Medulla oblongata (tissue), 1 donor: ENCODE measurements around the gene MLLT3.
A peak's percentile ranks its signal among the peaks of the same experiment; 100 is the strongest.

ENCODE experiments used
- DNase-seq: peaks from one replicate; pipeline ENCODE4 v3.0.0-alpha.2; 2015; ENCODE audit errors: extremely low spot score

The MLLT3 gene

GRCh38 chr9:20382460-20383071 lies 239.7 kb downstream of the MLLT3 start:
- DNase-seq = no peak

- DNase-seq = no peak
These were observed 241.8 kb downstream of the MLLT3 start for GRCh38 chr9:20380546-20380945.

- no peak for DNase-seq
These were observed 242.5 kb downstream of the MLLT3 start for GRCh38 chr9:20379804-20380225.

- DNase-seq = no peak
These were observed 243.4 kb downstream of the MLLT3 start for GRCh38 chr9:20378851-20379250.

- no peak for DNase-seq
These were observed 244.5 kb downstream of the MLLT3 start for GRCh38 chr9:20377790-20378189.

- DNase-seq = no peak
These were observed 245.4 kb downstream of the MLLT3 start for GRCh38 chr9:20376731-20377375.

- DNase-seq = no peak
These were observed 246.3 kb downstream of the MLLT3 start for GRCh38 chr9:20376042-20376441.

- no peak for DNase-seq
These were observed 249.0 kb downstream of the MLLT3 start for GRCh38 chr9:20373263-20373662.

- DNase-seq = no peak
These were observed 252.9 kb downstream of the MLLT3 start for GRCh38 chr9:20369391-20369790.

GRCh38 chr9:20367855-20368254 lies 254.4 kb downstream of the MLLT3 start:
- no peak for DNase-seq

GRCh38 chr9:20364959-20365358 lies 257.3 kb downstream of the MLLT3 start:
- no peak for DNase-seq

GRCh38 chr9:20363233-20363632 lies 259.1 kb downstream of the MLLT3 start:
- DNase-seq = no peak

- no peak for DNase-seq
These were observed 260.4 kb downstream of the MLLT3 start for GRCh38 chr9:20361656-20362570.

GRCh38 chr9:20361229-20361628 lies 261.1 kb downstream of the MLLT3 start:
- no peak for DNase-seq

GRCh38 chr9:20358207-20358606 lies 264.1 kb downstream of the MLLT3 start:
- DNase-seq = no peak

- no peak for DNase-seq
These were observed 265.3 kb downstream of the MLLT3 start for GRCh38 chr9:20357037-20357432.

GRCh38 chr9:20356403-20357036 lies 265.8 kb downstream of the MLLT3 start:
- DNase-seq = peak; percentile 87

GRCh38 chr9:20355022-20355421 lies 267.3 kb downstream of the MLLT3 start:
- no peak for DNase-seq

GRCh38 chr9:20353931-20354652 lies 268.2 kb downstream of the MLLT3 start:
- DNase-seq = no peak

GRCh38 chr9:20353524-20353923 lies 268.8 kb downstream of the MLLT3 start:
- DNase-seq = no peak

- DNase-seq = no peak
These were observed 269.7 kb downstream of the MLLT3 start for GRCh38 chr9:20352591-20352990.

- DNase-seq = no peak
These were observed 270.6 kb downstream of the MLLT3 start for GRCh38 chr9:20351715-20352114.
